EH (cell line): ENCODE results near the gene SLC35F3.
A peak's percentile ranks its signal among the peaks of the same experiment; 100 is the strongest.

Source experiments
- DNase-seq: peaks from one replicate; pipeline ENCODE4 v3.0.0-alpha.2; 2015; ENCODE audit warnings: low read depth

SLC35F3 gene

DNA sequence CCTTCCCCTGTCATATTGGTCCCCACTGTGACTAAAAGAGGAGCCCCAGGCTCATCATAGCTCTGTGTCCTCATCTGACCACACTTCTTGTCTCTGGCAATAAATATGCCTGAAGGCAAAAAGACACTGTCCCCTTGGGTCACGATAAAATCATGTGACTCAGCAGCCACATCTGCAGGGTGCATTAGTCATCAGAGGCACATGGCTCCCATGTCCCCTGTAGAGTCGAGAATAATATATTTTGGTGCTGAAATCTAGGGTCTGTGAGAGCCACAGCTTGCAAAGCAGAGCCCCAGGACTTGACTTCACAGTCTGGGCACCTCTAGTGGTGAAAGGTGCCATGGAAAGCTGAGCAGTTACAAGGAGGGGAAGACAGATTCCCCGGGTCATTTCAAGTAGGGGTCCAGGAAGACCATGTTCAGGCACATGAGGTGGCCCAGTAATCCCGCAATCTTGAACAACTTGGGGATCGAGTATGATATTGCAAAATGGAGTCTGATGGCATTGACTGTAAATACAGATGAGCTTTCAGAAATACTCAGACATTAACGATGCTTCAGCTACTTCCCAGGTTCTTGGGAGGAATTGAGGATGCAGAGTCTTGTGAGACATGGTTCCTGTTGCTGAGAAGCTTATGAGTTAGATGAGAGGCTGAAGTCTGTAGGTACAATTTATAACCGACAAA lies 68.6 kb downstream of the SLC35F3 start:
- peak; percentile 7 for DNase-seq

GRCh38 chr1:233975486-233975885 lies 71.0 kb downstream of the SLC35F3 start:
- DNase-seq: no peak

- no peak for DNase-seq
Measured at GRCh38 chr1:233981042-233981675, 76.7 kb downstream of the SLC35F3 start.

GRCh38 chr1:233982827-233983518 lies 78.5 kb downstream of the SLC35F3 start:
- DNase-seq: no peak

- DNase-seq: no peak
Measured at GRCh38 chr1:233983811-233984210, 79.3 kb downstream of the SLC35F3 start.

DNA sequence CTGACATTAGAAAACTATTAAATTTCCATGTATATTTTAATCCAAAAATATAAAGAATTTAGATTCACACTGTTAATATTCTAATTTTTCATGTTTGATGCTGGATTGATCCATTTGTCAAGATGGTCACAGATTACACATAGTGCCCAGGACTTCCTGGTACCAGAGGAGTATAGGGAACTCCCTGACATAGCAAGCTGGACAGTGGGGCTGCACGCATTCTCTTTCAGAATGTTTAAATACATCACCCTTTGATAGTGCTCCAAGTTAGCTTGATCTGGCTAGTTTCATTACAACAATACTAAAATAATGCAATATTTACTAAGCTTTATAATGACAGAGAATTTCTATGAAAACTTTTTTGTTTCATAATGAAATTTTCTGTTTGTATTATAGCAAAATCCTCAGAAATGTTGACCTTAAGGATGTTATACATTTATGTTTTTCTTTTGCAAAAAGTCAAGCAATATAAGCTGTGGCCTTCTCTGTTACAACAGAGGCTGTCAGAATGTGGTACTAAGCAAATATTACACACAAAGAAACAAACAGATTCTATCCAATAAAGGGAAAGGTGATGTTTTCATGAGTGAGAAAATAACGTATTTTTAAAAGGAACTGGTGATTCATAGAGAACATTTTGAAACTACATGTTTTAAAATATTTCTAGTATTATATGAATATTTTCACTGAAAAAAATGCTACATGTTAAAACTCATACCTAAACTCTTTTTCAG lies 84.7 kb downstream of the SLC35F3 start:
- DNase-seq: no peak

- DNase-seq: no peak
Measured at GRCh38 chr1:233990486-233990885, 86.0 kb downstream of the SLC35F3 start.

GRCh38 chr1:233993651-233994050 lies 89.2 kb downstream of the SLC35F3 start:
- DNase-seq: no peak

DNA sequence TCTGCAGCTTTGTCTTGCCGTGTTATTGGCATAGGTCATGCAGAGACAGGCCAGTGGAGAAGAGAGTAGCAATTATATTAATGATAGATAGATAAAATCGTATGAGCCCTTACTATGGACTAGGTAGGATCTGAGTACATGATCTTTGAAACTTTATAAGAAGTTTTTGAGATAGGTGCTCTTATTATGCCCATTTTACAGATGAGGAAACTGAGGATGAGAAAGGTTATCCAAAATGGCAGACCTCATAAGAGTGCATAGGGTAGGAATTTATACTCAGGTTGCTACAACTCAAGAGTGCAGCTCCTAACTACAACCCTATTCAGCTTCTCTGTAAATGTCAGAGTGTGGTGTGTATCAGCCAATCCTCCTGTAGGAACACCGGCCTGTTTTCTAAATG lies 89.6 kb downstream of the SLC35F3 start:
- no peak for DNase-seq

GRCh38 chr1:233998456-233998855 lies 94.0 kb downstream of the SLC35F3 start:
- DNase-seq: no peak

- DNase-seq: no peak
Measured at GRCh38 chr1:233998891-233999290, 94.4 kb downstream of the SLC35F3 start.

DNA sequence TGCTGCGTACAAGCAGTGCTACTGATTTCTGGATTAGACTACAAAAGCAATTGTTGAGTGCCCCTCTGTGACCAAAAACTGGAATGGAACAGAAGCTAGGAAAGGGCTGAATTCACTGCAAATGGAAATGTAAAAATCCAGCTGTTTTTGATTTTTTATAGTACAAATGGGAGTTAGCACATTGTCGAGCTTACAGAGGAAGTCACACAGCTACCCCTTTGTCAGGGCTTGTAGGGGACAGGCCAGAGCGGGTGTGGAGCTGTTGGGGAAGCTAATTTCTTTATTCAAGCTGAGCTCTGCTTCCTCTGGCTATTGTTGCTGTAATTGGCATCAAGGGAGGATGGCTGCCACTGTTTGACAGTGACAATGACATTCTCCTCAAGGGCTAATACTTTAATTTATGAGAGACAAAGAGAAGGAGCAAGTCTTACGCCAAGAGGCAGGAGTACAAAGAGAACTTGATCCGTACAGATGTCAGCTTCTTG lies 96.1 kb downstream of the SLC35F3 start:
- DNase-seq: no peak

DNA sequence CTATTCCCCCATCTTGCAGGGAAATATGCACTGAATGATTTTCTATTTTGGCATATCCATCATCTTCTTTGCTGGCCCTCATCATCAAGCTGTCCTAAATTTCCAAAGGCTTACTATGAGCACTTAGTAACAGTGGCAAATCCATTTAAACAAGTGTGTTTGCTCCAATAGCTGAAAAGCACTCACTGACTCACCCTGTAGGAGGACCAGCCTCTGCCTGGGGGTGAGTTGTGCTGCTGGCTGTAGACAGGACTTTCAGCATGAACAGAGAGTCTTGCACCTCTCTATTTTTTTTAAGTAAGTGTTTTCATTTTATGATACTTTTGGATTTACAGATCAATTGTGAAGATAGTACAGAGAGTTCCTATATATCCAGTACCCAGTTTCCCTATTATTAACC lies 97.3 kb downstream of the SLC35F3 start:
- DNase-seq: no peak

DNA sequence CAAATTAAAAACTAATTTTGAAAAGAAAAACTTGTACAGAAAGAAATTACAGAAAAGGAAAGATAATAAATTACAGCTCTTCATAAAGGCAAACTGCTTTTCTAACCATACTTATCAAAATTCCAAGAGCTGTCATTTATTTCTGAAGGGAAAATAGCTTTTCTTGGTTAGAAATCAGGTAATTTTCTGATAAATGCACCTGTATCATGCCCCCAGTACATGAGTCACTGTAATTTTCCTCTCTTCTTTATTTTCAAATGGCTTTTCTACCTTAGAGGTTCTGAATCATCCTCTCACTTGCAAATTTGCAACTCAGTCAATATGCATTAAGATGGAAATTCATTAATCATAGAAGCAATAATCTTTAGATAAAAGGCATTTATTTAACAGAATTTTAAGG lies 100.1 kb downstream of the SLC35F3 start:
- DNase-seq: no peak

- no peak for DNase-seq
Measured at GRCh38 chr1:234007684-234008083, 103.2 kb downstream of the SLC35F3 start.

DNA sequence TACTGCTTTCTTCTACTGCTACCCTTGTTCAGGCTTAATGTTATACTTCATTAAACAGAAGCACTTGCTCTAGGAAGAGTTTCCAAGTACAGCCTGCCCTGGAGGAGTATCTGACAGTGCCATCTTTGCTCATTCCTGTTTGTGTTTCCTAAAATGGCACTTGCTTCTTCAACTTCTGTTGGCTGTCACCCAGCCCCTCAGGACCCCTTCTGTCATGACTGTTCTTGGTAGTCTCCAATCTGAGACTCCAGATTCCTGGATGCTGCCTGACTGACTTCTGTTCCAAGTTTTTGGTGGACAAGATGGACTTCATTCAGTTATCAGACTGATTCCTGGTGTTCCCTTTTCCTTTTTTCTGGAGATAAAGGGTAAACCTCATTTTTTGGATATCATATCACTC lies 104.1 kb downstream of the SLC35F3 start:
- DNase-seq: no peak

DNA sequence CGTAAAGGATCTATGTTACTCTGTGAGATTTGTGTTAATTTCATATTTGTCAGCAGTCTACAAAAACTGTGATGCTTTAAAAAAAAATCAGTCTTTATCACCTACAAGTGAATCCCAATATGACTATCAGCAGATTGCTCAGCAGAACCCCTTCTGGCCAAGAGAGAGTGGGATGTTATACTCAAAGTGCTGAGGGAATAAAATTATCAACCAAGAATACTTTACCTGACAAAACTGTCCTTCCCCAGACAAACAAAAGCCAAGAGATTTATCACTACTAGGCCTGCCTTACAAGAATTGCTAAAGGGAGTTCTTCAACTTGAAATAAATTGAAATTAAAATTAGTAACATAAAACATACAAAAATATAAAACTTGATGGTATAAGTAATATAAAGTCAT lies 105.2 kb downstream of the SLC35F3 start:
- DNase-seq: no peak

GRCh38 chr1:234014208-234014607 lies 109.7 kb downstream of the SLC35F3 start:
- DNase-seq: no peak

GRCh38 chr1:234018816-234019215 lies 114.3 kb downstream of the SLC35F3 start:
- DNase-seq: no peak

DNA sequence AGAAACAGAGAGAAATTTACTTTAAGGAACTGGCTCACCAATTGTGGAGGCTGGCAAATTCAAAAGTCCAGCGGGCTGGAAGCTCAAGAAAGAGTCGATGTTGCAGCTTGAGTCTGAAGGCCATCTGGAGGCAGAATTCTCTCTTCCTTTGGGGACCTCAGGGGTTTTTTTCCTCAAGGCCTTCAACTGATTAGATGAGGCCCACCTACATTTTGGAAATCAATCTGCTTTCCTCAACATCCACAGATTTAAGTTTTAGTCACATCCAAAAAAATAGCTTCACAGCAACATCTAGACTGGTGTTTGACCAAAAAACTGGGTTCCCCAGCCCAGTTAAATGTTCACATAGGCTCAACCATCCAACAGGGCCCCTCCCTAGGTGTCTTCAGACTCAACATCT lies 114.9 kb downstream of the SLC35F3 start:
- no peak for DNase-seq

DNA sequence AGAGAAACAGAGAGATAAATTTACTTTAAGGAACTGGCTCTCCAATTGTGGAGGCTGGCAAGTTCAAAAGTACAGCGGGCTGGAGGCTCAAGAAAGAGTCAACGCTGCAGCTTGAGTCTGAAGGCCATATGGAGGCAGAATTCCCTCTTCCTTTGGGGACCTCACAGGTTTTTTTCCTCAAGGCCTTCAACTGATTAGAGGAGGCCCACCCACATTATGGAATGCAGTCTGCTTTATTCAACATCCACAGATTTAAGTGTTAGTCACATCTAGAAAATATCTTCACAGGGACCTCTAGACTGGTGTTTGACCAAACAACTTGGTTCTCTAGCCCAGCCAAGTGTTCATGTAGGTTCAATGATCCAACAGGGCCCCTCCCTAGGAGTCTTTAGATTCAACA lies 117.8 kb downstream of the SLC35F3 start:
- DNase-seq: no peak

- no peak for DNase-seq
Measured at GRCh38 chr1:234039603-234040002, 135.1 kb downstream of the SLC35F3 start.
